ENCODE data around the gene GLIPR1L2. TPM values are rescaled to one million over a fixed set of nuclear protein-coding genes. Genes with fewer than 3 reads are reported as not detected.

The GLIPR1L2 gene
- total RNA-seq, 4 donors from 2014 or later = 0.20 to 3.3 (median 1.7) TPM

DNA sequence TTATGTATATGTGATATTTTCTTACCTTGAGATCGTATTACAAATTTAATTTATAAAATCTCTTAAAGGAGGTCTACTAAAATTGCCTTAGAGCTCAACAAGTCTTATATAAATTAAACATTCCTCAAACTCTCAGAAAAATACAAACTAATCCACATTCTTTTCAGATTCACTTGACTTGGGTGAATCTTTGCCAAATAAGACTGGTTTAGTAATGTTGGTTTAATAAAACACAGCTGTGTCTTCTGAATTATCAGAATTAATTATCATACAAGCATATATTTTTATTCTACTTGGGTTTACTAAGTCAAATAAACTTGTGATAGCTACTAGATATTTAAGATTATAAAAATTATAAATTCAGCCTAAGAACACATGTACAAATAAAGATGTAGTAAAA lies 13.3 kb downstream of the GLIPR1L2 start:
- H3K27ac ChIP-seq = no peak overlapping the region

DNA sequence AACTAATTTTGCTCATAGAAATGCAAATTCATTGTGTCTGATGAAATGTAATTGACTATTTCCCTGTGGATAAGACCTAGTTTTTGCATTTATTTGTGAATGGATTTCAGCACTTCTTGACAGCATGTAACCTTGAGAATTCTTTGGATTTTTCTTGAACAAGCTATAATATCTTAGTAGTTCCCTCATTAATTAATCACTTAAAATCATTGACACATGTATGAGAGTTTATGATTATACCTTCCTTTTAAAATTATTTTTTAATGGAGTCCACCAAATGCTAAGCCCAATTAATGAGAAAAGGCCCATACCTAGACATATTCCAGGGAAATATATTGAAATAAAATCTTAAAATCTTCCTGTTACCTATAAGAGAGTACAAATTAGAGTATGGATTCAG lies 16.8 kb downstream of the GLIPR1L2 start:
- no peak for DNase-seq (ENCODE audit: low spot score in 2 of 2)
- Histone ChIP-seq H3K36me3 (no peaks in the 10 kb centered on the region), H3K27ac (no peak overlapping the region), H3K4me1 (no peaks in the 10 kb centered on the region), H3K27me3 (no peaks in the 10 kb centered on the region), H3K4me3 (no peak overlapping the region), H3K9me3 (no peaks in the 10 kb centered on the region)
- TF ChIP-seq POLR2A (IDR thresholded peaks at IDR 0.05) (no peak), EP300 (IDR thresholded peaks at IDR 0.05) (no peak)
- TF ChIP-seq, protein P1, sequence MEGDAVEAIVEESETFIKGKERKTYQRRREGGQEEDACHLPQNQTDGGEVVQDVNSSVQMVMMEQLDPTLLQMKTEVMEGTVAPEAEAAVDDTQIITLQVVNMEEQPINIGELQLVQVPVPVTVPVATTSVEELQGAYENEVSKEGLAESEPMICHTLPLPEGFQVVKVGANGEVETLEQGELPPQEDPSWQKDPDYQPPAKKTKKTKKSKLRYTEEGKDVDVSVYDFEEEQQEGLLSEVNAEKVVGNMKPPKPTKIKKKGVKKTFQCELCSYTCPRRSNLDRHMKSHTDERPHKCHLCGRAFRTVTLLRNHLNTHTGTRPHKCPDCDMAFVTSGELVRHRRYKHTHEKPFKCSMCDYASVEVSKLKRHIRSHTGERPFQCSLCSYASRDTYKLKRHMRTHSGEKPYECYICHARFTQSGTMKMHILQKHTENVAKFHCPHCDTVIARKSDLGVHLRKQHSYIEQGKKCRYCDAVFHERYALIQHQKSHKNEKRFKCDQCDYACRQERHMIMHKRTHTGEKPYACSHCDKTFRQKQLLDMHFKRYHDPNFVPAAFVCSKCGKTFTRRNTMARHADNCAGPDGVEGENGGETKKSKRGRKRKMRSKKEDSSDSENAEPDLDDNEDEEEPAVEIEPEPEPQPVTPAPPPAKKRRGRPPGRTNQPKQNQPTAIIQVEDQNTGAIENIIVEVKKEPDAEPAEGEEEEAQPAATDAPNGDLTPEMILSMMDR (IDR thresholded peaks at IDR 0.05) = no peak

More for the DNA sequence above, 13.3 kb downstream of the GLIPR1L2 start:
- no peaks in the 10 kb centered on the region for H3K27me3 ChIP-seq
- no peaks in the 10 kb centered on the region for H3K36me3 ChIP-seq
- DNase-seq (ENCODE audit: low spot score in 2 of 2) = no peak
- H3K4me1 ChIP-seq = no peaks in the 10 kb centered on the region
- H3K9me3 ChIP-seq = no peaks in the 10 kb centered on the region
- H3K4me3 ChIP-seq = no peak overlapping the region
- TF ChIP-seq, protein P1 (IDR thresholded peaks at IDR 0.05) = no peak
- no peak for TF ChIP-seq EP300 (IDR thresholded peaks at IDR 0.05)
- no peak for TF ChIP-seq POLR2A (IDR thresholded peaks at IDR 0.05)
- 67 to 76% methylated on average over 1 of the region's 1 CpG for WGBS, 2 donors

GRCh38 chr12:75409830-75410229 lies 18.9 kb downstream of the GLIPR1L2 start:
- TF ChIP-seq EP300 (IDR thresholded peaks at IDR 0.05) (no peak), POLR2A (IDR thresholded peaks at IDR 0.05) (no peak)
- TF ChIP-seq, protein P1 (IDR thresholded peaks at IDR 0.05) = no peak
- WGBS, 2 donors = 87 to 97% methylated on average over 2 of the region's 2 CpGs

DNA sequence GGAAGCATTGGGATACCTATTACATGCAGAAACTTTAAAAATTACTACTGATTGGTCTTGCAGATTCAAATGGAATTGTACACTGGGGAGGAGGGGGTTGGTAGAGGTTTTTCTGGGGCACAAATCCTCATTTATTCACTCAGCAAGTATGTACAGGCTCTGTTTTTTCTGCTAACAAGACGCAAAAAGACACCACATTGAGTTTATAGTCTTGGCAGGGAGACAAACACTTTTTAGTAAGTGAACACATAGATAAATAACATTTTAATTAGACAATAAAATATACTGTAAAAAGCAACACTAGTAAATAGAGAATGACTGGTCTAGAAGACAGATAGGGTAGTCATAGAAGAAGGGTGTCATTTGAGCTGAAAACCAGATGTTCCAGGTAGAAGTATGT lies 23.8 kb downstream of the GLIPR1L2 start:
- H3K27ac ChIP-seq = no peak overlapping the region
- WGBS, 2 donors = 39 to 52% methylated on average over 1 of the region's 1 CpG
- TF ChIP-seq, protein P1 (IDR thresholded peaks at IDR 0.05) = no peak
- TF ChIP-seq POLR2A (IDR thresholded peaks at IDR 0.05) (no peak), EP300 (IDR thresholded peaks at IDR 0.05) (no peak)
- no peaks in the 10 kb centered on the region for H3K4me1 ChIP-seq
- H3K4me3 ChIP-seq = no peak overlapping the region
- DNase-seq (ENCODE audit: low spot score in 2 of 2) = no peak
- no peaks in the 10 kb centered on the region for H3K27me3 ChIP-seq
- H3K9me3 ChIP-seq = no peaks in the 10 kb centered on the region
- no peaks in the 10 kb centered on the region for H3K36me3 ChIP-seq

More at GRCh38 chr12:75409830-75410229, 18.9 kb downstream of the GLIPR1L2 start:
- H3K36me3 ChIP-seq = no peaks in the 10 kb centered on the region
- no peaks in the 10 kb centered on the region for H3K27me3 ChIP-seq
- no peak overlapping the region for H3K4me3 ChIP-seq
- no peaks in the 10 kb centered on the region for H3K9me3 ChIP-seq
- H3K27ac ChIP-seq = no peak overlapping the region
- DNase-seq (ENCODE audit: low spot score in 2 of 2) = no peak
- no peaks in the 10 kb centered on the region for H3K4me1 ChIP-seq

GRCh38 chr12:75419841-75420240 lies 29.0 kb downstream of the GLIPR1L2 start:
- Histone ChIP-seq H3K4me3 (no peak overlapping the region), H3K27ac (no peak overlapping the region), H3K9me3 (no peaks in the 10 kb centered on the region), H3K36me3 (no peaks in the 10 kb centered on the region), H3K4me1 (no peaks in the 10 kb centered on the region), H3K27me3 (no peaks in the 10 kb centered on the region)
- no peak for DNase-seq (ENCODE audit: low spot score in 2 of 2)
- 56 to 66% methylated on average over 2 of the region's 2 CpGs for WGBS, 2 donors
- no peak for TF ChIP-seq EP300 (IDR thresholded peaks at IDR 0.05)
- TF ChIP-seq POLR2A (IDR thresholded peaks at IDR 0.05) = no peak
- TF ChIP-seq, protein P1 (IDR thresholded peaks at IDR 0.05) = no peak

Measured in tibial nerve (tissue), 4 donors.